GM21619 (cell line): ENCODE data around the gene NAA38.

Experiments used
- ATAC-seq: cut with Tn5 transposase; IDR thresholded peaks from one replicate; pipeline ENCODE4 v1.9.1; 2021; ENCODE audit not compliant: unreplicated experiment

NAA38 gene

DNA sequence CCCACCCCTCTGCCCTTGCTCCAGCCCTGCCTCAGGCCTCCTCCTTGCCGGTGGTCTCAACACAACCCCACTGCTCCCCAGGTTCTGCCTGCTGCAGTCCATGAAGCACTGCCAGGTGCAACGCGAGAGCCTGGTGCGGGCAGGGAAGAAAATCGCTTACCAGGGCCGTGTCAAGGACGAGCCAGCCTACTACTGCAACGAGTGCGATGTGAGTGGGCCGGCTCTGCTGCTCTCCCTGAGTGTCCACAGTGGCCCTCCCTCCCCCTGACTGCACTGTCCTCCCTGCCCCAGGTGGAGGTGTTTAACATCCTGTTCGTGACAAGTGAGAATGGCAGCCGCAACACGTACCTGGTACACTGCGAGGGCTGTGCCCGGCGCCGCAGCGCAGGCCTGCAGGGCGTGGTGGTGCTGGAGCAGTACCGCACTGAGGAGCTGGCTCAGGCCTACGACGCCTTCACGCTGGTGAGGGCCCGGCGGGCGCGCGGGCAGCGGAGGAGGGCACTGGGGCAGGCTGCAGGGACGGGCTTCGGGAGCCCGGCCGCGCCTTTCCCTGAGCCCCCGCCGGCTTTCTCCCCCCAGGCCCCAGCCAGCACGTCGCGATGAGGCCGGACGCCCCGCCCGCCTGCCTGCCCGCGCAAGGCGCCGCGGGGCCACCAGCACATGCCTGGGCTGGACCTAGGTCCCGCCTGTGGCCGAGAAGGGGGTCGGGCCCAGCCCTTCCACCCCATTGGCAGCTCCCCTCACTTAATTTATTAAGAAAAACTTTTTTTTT lies 4.3 kb downstream of the NAA38 start:
- no peak for ATAC-seq

DNA sequence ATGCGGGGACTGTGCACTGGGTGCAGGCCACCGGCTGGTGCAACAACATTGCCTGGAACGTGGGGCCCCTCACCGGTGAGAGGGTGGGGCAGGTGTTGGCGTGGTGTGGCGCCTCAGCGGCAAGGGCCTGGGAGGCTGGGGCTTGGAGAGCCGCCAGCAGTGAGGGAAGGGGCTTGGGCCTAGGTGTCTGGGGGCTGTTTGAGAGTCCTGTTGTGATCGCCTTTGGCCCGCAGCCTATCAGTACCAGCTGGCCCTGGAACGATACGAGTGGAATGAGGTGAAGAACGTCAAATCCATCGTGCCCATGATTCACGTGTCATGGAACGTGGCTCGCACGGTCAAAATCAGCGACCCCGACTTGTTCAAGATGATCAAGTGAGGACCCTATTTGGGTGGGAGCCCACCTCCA lies 5.1 kb downstream of the NAA38 start:
- ATAC-seq: no peak

DNA sequence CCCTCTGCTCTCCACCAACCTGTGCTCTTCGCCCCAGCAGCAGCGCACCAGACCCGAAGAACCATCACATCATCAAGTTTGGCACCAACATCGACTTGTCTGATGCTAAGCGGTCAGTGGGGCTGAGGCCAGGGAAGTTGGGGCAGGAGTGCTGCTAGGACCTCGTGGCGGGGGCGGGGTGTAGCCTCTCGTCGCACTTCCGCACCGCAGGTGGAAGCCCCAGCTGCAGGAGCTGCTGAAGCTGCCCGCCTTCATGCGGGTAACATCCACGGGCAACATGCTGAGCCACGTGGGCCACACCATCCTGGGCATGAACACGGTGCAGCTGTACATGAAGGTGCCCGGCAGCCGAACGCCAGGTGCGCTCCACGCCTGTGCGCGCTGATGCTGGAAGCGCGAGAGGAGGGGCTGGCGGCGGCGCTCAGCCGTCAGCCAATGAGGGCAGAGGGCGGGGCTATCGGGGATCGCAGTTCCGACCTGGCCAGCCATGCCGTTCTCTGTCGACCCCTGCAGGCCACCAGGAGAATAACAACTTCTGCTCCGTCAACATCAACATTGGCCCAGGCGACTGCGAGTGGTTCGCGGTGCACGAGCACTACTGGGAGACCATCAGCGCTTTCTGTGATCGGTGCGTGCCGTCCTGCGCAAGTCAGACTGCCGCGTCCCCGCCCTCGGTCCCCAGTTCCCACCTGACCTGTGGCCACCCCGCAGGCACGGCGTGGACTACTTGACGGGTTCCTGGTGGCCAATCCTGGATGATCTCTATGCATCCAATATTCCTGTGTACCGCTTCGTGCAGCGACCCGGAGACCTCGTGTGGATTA lies 5.7 kb downstream of the NAA38 start:
- ATAC-seq: peak; percentile 59

DNA sequence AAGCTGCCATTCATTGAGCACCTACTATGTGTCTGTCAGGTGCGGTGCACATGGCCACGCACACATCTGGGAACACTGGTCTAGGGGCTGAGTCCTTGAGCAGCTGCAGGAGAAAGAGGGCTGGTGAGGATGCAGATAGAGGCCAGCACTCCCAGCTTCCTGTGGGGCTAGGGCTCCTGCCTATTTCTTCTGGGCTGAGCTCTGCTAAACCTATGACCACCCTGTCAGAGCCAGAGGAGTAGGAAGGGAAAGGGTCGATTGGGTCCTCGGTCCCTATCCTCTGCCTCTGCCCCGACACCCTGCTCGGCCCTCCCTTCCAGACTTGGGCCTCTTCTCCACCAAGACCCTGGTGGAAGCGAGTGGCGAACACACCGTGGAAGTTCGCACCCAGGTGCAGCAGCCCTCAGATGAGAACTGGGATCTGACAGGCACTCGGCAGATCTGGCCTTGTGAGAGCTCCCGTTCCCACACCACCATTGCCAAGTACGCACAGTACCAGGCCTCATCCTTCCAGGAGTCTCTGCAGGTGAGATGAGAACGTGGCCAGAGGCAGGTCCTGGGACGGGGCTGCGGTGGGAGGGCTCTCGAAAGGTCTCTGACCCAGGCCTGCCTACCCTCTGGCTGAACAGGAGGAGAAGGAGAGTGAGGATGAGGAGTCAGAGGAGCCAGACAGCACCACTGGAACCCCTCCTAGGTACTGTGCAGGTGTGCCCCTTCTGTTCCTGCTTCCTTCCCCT lies 6.5 kb downstream of the NAA38 start:
- no peak for ATAC-seq

DNA sequence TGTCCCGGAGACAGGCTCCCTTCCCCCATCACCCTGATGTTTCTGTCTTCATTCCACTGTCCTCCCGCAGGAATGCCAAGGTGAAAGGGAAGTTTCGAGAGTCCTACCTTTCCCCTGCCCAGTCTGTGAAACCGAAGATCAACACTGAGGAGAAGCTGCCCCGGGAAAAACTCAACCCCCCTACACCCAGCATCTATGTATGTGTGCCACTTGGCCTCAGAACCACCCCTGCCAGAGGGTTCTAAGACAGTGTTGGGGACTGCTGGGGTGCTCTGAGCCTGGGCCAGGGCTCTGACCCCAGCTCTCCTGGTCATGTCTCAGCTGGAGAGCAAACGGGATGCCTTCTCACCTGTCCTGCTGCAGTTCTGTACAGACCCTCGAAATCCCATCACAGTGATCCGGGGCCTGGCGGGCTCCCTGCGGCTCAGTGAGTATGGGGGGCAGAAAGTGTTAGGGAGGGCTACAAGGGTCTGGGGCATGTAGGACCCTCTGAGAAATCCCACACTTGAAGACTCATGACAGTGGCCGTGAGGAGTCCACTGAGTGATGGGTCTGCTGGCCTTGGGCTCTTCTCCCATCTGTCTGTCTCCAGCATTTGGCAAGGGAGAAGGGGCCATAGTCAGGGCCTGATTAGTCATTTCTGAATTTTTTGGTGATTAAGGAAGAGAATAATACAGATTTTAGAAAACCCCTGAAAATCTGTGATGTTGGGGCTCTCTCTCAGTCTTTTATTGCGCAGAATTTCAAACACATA lies 7.4 kb downstream of the NAA38 start:
- ATAC-seq: no peak

DNA sequence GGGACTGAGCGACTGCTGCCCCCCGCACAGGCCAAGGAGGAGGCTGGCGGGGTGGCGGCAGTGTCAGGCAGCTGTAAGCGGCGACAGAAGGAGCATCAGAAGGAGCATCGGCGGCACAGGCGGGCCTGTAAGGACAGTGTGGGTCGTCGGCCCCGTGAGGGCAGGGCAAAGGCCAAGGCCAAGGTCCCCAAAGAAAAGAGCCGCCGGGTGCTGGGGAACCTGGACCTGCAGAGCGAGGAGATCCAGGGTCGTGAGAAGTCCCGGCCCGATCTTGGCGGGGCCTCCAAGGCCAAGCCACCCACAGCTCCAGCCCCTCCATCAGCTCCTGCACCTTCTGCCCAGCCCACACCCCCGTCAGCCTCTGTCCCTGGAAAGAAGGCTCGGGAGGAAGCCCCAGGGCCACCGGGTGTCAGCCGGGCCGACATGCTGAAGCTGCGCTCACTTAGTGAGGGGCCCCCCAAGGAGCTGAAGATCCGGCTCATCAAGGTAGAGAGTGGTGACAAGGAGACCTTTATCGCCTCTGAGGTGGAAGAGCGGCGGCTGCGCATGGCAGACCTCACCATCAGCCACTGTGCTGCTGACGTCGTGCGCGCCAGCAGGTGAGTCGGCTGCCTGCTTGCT lies 8.1 kb downstream of the NAA38 start:
- ATAC-seq: no peak

DNA sequence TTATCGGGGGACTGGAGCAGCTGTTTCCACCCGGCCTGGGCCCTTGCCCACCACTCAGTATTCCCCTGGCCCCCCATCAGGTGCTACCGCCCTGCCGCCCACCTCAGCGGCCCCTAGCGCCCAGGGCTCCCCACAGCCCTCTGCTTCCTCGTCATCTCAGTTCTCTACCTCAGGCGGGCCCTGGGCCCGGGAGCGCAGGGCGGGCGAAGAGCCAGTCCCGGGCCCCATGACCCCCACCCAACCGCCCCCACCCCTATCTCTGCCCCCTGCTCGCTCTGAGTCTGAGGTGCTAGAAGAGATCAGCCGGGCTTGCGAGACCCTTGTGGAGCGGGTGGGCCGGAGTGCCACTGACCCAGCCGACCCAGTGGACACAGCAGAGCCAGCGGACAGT lies 8.6 kb downstream of the NAA38 start:
- no peak for ATAC-seq

DNA sequence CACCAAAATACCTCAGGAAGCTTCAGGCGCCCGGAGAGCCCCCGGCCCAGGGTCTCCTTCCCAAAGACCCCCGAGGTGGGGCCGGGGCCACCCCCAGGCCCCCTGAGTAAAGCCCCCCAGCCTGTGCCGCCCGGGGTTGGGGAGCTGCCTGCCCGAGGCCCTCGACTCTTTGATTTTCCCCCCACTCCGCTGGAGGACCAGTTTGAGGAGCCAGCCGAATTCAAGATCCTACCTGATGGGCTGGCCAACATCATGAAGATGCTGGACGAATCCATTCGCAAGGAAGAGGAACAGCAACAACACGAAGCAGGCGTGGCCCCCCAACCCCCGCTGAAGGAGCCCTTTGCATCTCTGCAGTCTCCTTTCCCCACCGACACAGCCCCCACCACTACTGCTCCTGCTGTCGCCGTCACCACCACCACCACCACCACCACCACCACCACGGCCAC lies 9.2 kb downstream of the NAA38 start:
- no peak for ATAC-seq

DNA sequence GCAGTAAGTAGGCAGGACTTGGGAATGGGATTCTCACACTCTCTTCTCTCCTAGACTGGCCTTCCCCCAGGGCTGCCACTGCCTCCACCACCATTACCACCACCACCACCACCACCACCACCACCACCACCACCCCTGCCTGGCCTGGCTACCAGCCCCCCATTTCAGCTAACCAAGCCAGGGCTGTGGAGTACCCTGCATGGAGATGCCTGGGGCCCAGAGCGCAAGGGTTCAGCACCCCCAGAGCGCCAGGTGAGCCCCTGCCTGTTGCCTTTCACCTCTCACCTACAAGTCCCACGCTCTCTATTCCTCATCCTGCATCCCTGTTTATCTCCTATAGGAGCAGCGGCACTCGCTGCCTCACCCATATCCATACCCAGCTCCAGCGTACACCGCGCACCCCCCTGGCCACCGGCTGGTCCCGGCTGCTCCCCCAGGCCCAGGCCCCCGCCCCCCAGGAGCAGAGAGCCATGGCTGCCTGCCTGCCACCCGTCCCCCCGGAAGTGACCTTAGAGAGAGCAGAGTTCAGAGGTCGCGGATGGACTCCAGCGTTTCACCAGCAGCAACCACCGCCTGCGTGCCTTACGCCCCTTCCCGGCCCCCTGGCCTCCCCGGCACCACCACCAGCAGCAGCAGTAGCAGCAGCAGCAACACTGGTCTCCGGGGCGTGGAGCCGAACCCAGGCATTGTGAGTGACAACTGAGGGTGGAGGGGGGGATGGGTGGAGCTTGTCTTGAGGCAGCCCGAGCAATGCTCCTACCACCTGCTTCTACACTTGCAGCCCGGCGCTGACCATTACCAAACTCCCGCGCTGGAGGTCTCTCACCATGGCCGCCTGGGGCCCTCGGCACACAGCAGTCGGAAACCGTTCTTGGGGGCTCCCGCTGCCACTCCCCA lies 10.3 kb downstream of the NAA38 start:
- no peak for ATAC-seq

DNA sequence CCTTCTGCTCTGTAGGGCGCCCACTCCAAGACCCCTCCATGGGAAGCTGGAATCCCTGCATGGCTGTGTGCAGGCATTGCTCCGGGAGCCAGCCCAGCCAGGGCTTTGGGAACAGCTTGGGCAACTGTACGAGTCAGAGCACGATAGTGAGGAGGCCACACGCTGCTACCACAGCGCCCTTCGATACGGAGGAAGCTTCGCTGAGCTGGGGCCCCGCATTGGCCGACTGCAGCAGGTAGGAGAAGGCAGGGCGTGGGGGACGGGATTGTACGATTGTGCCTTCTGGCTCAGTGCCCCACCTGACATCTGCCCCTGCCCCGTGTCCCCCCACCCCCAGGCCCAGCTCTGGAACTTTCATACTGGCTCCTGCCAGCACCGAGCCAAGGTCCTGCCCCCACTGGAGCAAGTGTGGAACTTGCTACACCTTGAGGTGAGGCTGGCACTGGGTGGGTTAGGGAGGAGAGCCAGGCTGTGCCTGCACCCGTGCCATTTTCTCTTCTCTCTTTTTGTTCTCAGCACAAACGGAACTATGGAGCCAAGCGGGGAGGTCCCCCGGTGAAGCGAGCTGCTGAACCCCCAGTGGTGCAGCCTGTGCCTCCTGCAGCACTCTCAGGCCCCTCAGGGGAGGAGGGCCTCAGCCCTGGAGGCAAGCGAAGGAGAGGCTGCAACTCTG lies 11.2 kb downstream of the NAA38 start:
- ATAC-seq: no peak

DNA sequence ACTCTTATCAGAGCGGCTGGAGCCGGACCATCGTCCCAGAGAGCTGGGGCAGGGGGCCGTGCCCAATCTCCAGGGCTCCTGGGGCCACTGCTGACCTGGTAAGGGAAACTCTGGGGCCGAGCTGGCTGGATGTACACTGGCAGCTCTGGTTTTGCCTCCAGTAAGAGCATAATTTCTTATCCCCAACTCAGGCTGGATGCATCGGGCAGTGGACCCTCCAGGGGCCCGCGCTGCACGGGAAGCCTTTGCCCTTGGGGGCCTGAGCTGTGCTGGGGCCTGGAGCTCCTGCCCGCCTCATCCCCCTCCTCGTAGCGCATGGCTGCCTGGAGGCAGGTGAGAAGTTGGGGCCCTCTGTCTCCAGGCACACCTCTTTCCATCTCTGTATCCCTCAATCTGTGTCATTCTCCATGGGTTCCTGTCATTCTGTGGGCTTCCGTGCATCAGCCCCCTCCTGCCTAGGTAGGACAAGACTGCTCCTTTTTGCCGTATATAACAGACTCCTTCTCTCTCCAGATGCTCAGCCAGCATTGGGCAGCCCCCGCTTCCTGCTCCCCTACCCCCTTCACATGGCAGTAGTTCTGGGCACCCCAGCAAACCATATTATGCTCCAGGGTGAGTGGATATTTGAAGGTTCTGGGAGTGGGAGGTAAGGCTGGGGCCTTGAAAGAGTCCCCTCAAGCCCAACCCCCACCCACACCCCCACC lies 11.8 kb downstream of the NAA38 start:
- no peak for ATAC-seq

DNA sequence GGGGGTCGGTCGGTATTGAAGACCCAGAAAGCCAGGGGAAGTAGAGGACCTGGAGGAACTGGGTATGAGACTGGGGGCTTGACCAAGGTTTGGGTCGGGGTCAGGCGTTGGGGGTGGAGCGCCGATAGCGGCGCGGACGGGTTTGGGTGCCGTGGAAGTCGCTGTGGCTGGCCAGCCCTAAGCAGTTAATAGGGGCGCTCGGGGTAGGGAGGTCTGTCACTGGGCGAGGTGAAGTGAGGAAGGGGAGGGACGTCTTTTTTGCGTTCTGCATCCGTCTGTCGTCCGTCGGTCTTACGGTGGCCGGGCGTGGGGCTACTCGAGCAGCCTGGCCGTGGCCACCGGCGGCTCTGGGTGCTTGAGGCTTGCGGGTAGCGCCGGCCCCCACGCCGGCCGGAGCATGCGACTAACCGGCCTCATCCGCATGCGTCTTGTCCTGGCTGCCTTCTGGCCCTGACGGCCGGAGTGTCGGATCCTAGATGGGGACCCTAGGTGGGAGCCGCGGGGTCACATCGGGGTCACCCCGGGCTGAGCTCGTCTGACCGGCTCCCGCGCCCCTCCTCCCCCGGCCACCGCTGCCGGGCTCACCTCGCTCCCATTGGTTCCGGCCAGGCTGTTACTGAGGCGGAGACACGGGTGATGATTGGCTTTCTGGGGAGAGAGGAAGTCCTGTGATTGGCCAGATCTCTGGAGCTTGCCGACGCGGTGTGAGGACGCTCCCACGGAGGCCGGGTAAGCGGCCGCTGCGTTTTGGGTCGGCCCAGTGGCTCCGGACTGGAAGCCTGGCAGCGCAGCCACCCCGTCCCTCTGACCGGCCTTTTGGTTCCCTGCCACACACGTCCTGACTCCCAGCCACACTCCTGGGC lies 12.8 kb downstream of the NAA38 start:
- peak; percentile 37 for ATAC-seq

DNA sequence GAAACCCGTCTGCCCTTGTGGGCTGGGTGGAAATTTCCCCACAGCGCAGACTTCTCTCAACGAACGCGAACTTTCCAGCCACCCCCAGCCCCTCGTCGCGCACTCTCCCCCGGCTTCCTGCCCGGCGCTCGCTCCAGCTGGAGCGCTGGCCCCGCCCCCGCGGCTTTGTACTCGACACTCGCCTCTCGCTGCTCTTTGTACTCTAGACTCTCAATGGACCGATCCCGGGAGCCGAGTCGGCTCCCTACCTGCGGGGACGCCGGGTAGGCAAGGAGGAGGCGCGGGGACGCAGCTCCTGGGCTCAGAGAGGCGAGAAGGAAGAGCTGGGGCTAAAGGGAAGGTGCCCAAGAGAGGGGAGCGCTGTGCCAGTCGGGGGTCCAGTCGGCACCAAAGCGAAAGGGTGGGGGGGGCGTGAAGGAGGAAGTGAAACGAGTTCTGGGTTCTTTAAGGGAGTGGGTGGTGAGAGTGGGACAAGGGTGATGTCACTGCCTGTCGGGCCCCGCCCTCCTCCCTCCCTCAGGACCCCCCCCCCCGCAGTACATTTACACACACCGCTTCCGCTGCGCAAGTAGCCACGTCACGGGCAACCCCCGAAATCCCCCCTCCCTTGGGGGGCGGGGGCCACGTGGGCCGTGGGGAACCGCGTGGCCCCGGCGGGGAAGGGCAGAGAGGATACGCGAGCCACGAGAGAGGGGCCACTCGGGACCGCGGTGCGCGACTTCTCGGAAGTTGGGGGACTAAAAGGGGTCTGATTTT lies 13.6 kb downstream of the NAA38 start:
- no peak for ATAC-seq

DNA sequence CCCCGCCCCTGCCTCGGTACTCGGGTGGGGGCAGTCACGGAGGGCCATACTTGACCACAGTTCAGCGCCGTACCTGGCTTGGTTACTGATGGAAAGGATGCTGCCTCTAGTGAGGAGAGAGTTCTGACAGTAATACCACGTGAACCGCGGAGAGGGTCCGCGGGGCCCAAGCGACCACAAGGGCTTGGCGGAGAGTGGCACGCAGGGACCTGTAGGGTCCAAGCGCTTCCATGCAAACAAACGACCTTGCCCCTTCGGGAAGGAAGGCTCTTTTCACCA lies 14.2 kb downstream of the NAA38 start:
- no peak for ATAC-seq

DNA sequence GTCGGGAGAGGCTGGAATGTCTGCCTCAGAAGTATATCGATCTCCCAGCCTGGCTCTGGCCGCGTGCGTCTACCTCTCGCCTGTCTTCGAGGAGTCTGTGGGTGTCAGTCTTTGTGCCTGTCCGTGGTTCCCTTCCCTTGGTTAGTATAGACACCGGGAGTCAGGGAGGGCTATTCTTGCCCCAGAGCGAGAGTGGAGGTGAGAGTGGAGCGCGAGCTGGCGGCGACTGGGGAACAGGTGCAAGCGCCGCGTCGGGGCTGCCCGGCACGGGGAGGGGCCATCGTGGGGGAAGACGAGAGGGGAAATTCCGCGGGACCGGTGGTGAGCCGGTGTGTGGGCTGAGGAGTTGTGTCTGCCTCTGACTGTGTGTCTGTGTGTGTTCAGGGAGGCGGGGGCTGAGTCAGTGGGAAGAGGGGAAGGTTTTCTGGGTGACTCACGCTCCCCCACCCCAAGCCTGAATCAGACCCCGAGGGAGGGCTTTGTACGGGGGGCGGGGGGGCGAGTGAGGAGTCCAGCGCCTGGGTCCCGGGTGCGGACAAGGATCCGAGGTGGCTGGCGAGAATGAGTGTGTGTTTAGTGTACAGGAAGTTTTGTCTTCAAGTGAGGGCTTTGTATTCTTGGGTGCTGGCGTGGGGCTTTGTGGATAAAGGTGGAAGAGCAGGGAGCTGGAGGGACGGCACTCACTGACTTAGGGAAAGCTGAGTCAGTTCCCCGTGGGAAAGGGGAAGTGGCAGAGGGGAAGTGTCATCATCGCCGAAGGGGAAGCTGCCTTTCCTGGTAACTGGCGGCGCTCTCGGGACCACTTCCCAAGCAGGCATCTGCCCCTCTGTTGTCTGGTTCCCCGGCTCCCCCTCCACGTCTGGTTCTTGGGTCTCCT lies 14.7 kb downstream of the NAA38 start:
- peak; percentile 22 for ATAC-seq

DNA sequence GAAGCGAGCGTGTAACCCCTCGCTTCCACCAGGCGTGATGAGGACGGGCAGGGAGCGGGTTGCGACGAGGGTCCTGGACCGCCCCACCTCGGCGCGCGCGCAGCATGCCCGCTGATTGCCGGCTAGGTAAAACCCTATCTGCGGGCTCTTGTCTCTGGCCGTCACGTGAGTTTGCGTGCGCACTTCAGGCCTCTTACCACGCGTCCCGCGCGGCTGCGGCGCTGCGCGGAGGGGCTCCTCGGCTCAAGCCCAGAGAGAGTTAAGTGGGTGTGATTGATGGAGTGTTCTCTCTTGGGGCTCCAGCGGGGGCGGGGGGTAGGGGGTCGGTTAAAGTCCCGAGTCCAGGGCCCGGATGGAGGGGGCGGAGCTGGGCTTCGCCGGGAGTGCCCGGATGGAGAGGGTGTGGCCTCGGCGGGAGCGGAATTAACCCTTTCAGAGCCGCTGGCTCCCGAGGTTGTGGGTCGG lies 15.4 kb downstream of the NAA38 start:
- peak; percentile 13 for ATAC-seq
